HepG2 (cell line): ENCODE results near the gene NUTM2A. TPM values are rescaled to one million over a fixed set of nuclear protein-coding genes. Genes with fewer than 3 reads are reported as not detected.
"Not testable (repeated sequence)": the region's sequence is repeated elsewhere in the genome, so short reads cannot be mapped to it uniquely, and the experiment has no call there.

Source experiments
- ATAC-seq: fragments of 200-7000 bp; cut with Tn5 transposase; 3 replicates; pipeline ENCODE4 v1.9.1; 2020; ENCODE audit warnings: mild to moderate bottlenecking, moderate library complexity
- BruUV-seq: library from RNA; stranded (reverse); fragments of 400-500 nt; replicated peaks from 2 replicates; lab custom pipeline; 2021; lab: Mats Ljungman, UMichigan
- CTCF ChIA-PET: fragments of 300-600 bp; formaldehyde crosslinking; extraction: SDS; loops from one replicate; lab custom pipeline; 2021; ENCODE audit warnings: low total read pairs, inconsistent platforms, low intra/inter-chr PET ratio; lab: Yijun Ruan, JAX
- POLR2A ChIA-PET: fragments of 350-600 bp; sonication (Branson Sonifier 250); formaldehyde crosslinking; loops from one replicate; lab custom pipeline; 2020; ENCODE audit warnings: antibody characterized with exemption, inconsistent platforms; lab: Yijun Ruan, JAX
- DNase-seq: peaks from one replicate; pipeline ENCODE4 v3.0.0-alpha.2; 2015; ENCODE audit warnings: low spot score
- FAIRE-seq: peaks from 3 replicates; lab custom pipeline; 2011; peaks lifted over from hg19 to GRCh38; lab: Jason Lieb, UNC
- H2AFZ ChIP-seq: one replicate; pipeline ENCODE4 v1.6.1; 2011; ENCODE audit warnings: low read length, inconsistent platforms
- H3K27ac ChIP-seq: fragments of 300-600 bp; 3 replicates; pipeline ENCODE4 v1.8.0; 2011; ENCODE audit warnings: mixed run types, mild to moderate bottlenecking, mixed read lengths, low read length, inconsistent platforms; ENCODE audit not compliant: insufficient read depth; ENCODE audit errors: extremely low read length
- H3K27me3 ChIP-seq, 2 experiments: fragments of 200-600 bp in 1 of 2; 2 replicates in 1 of 2; 3 replicates in 1 of 2; pipeline versions ENCODE4 v1.6.0 to v1.8.0; 2011; ENCODE audit warnings: low read length in 2 of 2, mild to moderate bottlenecking in 2 of 2, moderate library complexity in 2 of 2, inconsistent platforms in 1 of 2; ENCODE audit not compliant: insufficient read depth in 2 of 2, control insufficient read depth in 1 of 2
- H3K36me3 ChIP-seq, 2 experiments: fragments of 200-600 bp in 1 of 2; replicated peaks in 1 of 2; 2 replicates in 1 of 2; 3 replicates in 1 of 2; pipeline versions ENCODE4 v1.5.1 to v1.8.0; 2011; ENCODE audit warnings: low read length in 2 of 2, inconsistent platforms in 1 of 2; ENCODE audit not compliant: insufficient read depth in 2 of 2, control insufficient read depth in 1 of 2
- H3K4me1 ChIP-seq: 2 replicates; pipeline ENCODE4 v1.5.1; 2012; ENCODE audit warnings: low read length, inconsistent platforms; ENCODE audit not compliant: insufficient read depth
- H3K4me2 ChIP-seq: 2 replicates; pipeline ENCODE4 v1.6.0; 2011; ENCODE audit warnings: low read depth, low read length, inconsistent platforms
- H3K4me3 ChIP-seq, 3 experiments: fragments of 200-600 bp in 1 of 3; sonication (generic), shearing (Covaris generic) in 1 of 3; replicated peaks in 1 of 3; 2 replicates each; pipeline ENCODE4 v1.5.1; 2011 to 2016; ENCODE audit warnings: low read length in 3 of 3, inconsistent platforms in 2 of 3, low read depth in 2 of 3, mild to moderate bottlenecking in 2 of 3, control low read depth in 1 of 3, mixed read lengths in 1 of 3; ENCODE audit not compliant: insufficient read depth in 1 of 3
- H3K79me2 ChIP-seq: one replicate; pipeline ENCODE4 v1.6.1; 2011; ENCODE audit warnings: low read length, inconsistent platforms; ENCODE audit not compliant: insufficient read depth
- H3K9ac ChIP-seq: 2 replicates; pipeline ENCODE4 v1.6.0; 2011; ENCODE audit warnings: mild to moderate bottlenecking, low read depth, low read length, inconsistent platforms; ENCODE audit not compliant: insufficient read depth
- H3K9me3 ChIP-seq: 2 replicates; pipeline ENCODE4 v1.5.1; 2012; ENCODE audit warnings: mild to moderate bottlenecking, low read length
- H4K20me1 ChIP-seq: 2 replicates; pipeline ENCODE4 v1.6.0; 2011; ENCODE audit warnings: inconsistent platforms, mild to moderate bottlenecking, low read length, moderate library complexity; ENCODE audit not compliant: insufficient read depth
- WGBS: methylation state at CpG from one replicate; pipeline ENCODE4 v1.1.6; 2017; ENCODE audit warnings: low lambda C conversion rate; 5-methylcytosine and 5-hydroxymethylcytosine counted together
- in situ Hi-C: cut with HindIII; loops from 2 replicates; pipeline ENCODE4 v1.10.0; 2017; ENCODE audit warnings: low pct_unique_long_range_greater_than_20kb; ENCODE audit not compliant: extremely low pct_ligation_motif_present
- intact Hi-C: fragments of 100-400 bp; cut with micrococcal nuclease; formaldehyde crosslinking; loops from one replicate; pipeline ENCODE4 v1.10.0; 2022; ENCODE audit not compliant: unreplicated experiment
- polyA plus RNA-seq, 8 experiments: library from polyadenylated mRNA; depleted of rRNA in 3 of 8; stranded (reverse) in 7 of 8; unstranded in 1 of 8; fragments of >200 nt; fragmentation: Illumina TruSeq in 4 of 8; extraction: Trizol in 4 of 8; gene quantifications; 2 replicates each; pipeline versions ENCODE4 v1.2.1 to v1.2.3, GENCODE V29; 2011 to 2016; ENCODE audit warnings: low read depth in 4 of 8, missing spikeins in 1 of 8, mixed read lengths in 1 of 8; ENCODE audit not compliant: insufficient read depth in 1 of 8
- total RNA-seq, 5 experiments: library from RNA; depleted of rRNA; stranded (reverse); fragments of >200 nt; fragmentation: Illumina TruSeq; extraction: Trizol; gene quantifications; 2 replicates each; pipeline ENCODE4 v1.2.3, GENCODE V29; 2016; ENCODE audit warnings: low read depth in 1 of 5

The NUTM2A gene
- total and polyA plus RNA-seq, 2 of the 13 experiments (the other 11 are each of a cell fraction or from before 2014, with no cell fraction given): 0.05 to 0.31 TPM

- CTCF ChIA-PET, FAIRE-seq, BruUV-seq, H3K9ac ChIP-seq, H3K79me2 ChIP-seq, H3K27me3 ChIP-seq, H3K4me2 ChIP-seq, H4K20me1 ChIP-seq, DNase-seq, in situ Hi-C loops, H3K4me1 ChIP-seq, H3K27ac ChIP-seq, POLR2A ChIA-PET, ATAC-seq, H3K36me3 ChIP-seq, H3K4me3 ChIP-seq, H3K9me3 ChIP-seq, H2AFZ ChIP-seq, intact Hi-C loops: not testable (repeated sequence)
- WGBS: no CpG with 5 or more reads among the region's 21 CpGs
Measured at GRCh38 chr10:87213806-87214205, 11.4 kb upstream of the NUTM2A start.

DNA sequence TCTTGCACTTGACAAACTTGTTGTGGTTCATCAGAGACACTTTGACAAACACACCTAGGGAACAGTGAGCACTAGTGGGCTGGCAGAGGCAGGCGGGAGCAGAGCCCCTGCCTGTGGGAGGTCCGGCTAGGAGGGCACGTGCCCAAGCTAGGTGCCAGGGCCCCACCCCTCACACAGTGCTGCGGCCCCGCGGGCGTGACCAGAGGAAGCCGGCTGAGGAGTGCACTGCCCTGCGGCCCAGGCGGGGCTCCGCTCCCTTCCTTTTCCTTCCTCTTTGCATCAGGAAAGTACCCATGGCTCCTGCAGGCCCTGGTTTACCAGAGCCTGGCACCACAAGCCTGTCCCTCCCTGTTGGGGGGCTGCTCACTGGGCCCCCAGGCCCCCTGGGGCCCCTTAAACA, 9.1 kb upstream of the NUTM2A start:
- H4K20me1 ChIP-seq, in situ Hi-C loops, ATAC-seq, H3K4me2 ChIP-seq, H3K9me3 ChIP-seq, H3K27ac ChIP-seq, BruUV-seq, CTCF ChIA-PET, H3K79me2 ChIP-seq, H3K4me1 ChIP-seq, H3K27me3 ChIP-seq, H2AFZ ChIP-seq, H3K36me3 ChIP-seq, DNase-seq, FAIRE-seq, intact Hi-C loops, H3K4me3 ChIP-seq, H3K9ac ChIP-seq, POLR2A ChIA-PET: not testable (repeated sequence)
- no CpG with 5 or more reads among the region's 11 CpGs for WGBS

GRCh38 chr10:87219370-87219769, 5.9 kb upstream of the NUTM2A start:
- POLR2A ChIA-PET, H3K4me1 ChIP-seq, H3K4me3 ChIP-seq, H3K27me3 ChIP-seq, FAIRE-seq, intact Hi-C loops, DNase-seq, H3K9ac ChIP-seq, ATAC-seq, H3K79me2 ChIP-seq, H3K27ac ChIP-seq, in situ Hi-C loops, CTCF ChIA-PET, H3K4me2 ChIP-seq, H4K20me1 ChIP-seq, H2AFZ ChIP-seq, BruUV-seq, H3K36me3 ChIP-seq, H3K9me3 ChIP-seq: not testable (repeated sequence)
- 100% methylated on average over 1 of the region's 5 CpGs for WGBS

DNA sequence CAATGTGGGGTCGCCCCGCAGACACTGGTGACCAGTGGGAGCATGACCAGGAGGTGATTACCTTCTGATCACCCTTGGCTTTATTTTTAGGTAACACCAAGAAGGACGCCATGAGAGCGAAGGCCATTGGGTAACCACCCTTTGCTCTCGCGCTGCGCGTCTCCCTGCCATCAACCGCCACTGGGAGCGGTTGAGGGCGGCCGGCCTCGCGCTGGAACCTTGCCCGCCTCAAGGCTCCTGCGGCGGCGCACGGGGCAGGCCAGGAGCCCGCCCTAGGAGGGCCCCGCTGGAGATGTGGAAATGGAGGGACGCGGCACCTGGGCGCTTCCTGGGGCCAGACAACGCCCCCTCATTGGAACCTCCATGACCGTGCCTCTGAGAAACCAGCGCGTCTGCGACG, 2.5 kb upstream of the NUTM2A start:
- CTCF ChIA-PET, H3K36me3 ChIP-seq, H3K9ac ChIP-seq, H4K20me1 ChIP-seq, H3K79me2 ChIP-seq, H3K4me3 ChIP-seq, DNase-seq, POLR2A ChIA-PET, H3K27me3 ChIP-seq, H3K4me1 ChIP-seq, H2AFZ ChIP-seq, intact Hi-C loops, H3K27ac ChIP-seq, BruUV-seq, H3K4me2 ChIP-seq, ATAC-seq, FAIRE-seq, H3K9me3 ChIP-seq, in situ Hi-C loops: not testable (repeated sequence)
- WGBS: 100% methylated on average over 6 of the region's 30 CpGs
